GM19025 (cell line): Measurements from ENCODE around the gene ZBED4.

Source experiments
- ATAC-seq: cut with Tn5 transposase; IDR thresholded peaks from one replicate; pipeline ENCODE4 v1.9.1; 2021; ENCODE audit warnings: mild to moderate bottlenecking, low read depth, moderate library complexity; ENCODE audit not compliant: unreplicated experiment

Gene ZBED4

DNA sequence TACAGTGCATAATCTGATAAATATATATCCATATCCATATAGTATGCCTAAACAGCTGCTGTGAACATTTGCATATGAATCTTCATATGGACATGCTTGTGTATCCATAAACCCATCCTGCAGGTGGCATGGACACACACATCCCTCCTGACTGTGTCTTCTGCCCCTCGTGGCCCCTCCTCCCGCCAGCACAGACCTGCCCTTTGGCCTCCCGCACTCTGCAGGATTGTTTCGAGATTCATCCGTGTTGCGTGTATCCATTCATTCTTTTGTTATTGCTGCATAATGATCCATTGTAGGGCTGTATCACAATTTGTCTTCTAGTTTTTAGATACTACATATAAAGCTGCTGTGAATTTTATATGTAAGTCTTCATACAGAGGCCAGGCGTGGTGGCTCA is 24.0 kb downstream of the ZBED4 start:
- ATAC-seq: no peak

- no peak for ATAC-seq
Observed at GRCh38 chr22:49878206-49878605, 24.6 kb downstream of the ZBED4 start.

DNA sequence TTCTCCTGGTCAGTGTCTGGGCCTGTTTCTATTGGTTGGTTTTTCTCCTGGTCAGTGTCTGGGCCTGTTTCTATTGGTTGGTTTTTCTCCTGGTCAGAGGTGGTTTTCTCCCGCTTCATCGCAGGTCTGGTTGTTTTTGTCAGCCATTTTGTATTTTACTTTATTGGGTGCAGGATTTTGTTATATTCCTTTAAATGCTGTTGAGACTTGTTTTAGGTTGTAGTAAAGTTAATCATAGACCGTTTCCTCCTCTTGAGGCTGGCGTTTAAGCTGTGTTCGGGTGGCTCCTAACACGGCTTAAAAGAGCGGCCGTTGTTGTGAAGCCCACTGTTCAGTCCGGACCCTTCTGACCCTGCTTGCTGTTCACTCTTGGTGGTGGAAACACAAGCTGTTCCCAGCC is 26.2 kb downstream of the ZBED4 start:
- no peak for ATAC-seq

DNA sequence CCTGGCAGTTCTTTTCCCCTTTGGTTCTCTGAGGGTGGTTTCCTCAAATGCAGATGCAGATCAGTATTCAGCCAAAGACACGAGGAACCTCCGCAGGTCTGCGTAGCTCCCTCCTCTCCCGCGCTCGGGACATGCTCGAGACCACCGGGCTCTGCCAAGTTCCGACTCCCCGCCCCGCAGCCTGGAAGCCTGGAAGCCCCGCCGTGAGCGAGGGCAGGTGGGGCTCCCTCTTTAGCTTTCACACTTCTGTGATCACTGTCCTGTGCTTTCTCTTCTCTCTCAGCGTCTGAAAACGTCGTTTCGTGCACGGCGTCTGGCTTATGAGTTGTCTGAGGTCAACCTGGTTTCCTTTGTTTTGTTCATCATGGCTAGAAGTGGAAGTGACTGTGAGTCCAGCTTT is 26.6 kb downstream of the ZBED4 start:
- no peak for ATAC-seq

DNA sequence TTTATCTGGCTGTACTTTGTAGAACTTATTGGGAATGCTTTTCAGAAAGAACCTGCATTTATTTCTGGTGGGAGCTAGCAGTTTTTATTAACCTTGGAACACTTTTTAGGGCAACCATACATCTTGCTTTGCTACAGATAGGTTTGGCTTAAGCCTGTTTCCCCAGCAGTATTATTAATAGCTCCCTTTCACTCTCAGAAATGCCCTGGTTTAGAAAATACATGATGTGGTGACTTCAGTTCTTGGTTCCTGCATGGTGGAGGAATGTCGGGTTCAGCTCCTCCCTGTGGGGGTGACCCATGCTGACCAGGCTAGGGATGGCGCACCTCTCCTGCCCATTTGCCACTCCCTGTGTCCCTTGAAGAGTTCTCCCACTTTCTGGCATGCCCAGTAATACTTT is 28.2 kb downstream of the ZBED4 start:
- no peak for ATAC-seq

GRCh38 chr22:49882519-49883293 is 29.1 kb downstream of the ZBED4 start:
- ATAC-seq: no peak

DNA sequence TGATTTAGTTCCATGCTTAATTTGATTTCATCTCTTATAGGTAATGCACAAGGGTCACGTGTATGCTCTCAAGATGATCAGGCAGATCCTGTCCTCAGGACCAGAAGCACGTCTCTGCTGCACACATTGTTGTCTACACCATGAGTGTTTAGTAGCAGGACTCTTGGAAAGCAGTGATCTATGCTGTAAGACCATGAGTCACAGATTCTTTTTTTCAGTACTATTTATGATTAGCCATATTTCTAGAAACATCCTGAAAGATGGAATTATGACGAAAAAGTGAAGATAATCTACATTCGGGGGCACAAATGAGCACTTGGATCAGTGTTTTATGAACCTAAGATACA is 29.6 kb downstream of the ZBED4 start:
- no peak for ATAC-seq

DNA sequence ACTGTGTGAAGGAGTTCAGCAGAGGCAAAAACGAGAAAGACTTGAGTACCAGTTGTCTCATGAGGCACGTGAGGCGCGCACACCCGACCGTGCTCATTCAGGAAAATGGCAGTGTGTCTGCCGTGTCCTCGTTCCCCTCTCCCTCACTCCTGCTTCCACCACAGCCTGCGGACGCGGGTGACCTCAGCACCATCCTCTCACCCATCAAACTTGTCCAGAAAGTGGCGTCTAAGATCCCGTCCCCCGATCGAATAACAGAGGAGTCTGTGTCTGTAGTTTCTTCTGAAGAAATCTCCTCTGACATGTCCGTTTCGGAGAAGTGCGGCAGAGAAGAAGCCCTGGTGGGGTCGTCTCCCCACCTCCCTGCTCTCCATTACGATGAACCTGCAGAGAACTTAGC is 30.4 kb downstream of the ZBED4 start:
- no peak for ATAC-seq

- ATAC-seq: no peak
Observed at GRCh38 chr22:49884503-49885260, 31.0 kb downstream of the ZBED4 start.

- no peak for ATAC-seq
Observed at GRCh38 chr22:49885281-49885680, 31.6 kb downstream of the ZBED4 start.

DNA sequence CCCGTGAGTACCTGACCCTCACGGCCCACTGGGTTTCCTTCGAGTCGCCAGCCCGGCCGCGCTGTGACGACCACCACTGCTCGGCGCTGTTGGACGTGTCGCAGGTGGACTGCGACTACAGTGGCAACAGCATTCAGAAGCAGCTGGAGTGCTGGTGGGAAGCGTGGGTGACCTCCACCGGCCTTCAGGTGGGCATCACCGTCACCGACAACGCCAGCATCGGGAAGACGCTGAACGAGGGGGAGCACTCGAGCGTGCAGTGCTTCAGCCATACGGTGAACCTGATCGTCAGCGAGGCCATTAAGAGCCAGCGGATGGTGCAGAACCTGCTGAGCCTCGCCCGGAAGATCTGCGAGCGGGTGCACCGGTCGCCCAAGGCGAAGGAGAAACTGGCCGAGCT is 32.2 kb downstream of the ZBED4 start:
- no peak for ATAC-seq

GRCh38 chr22:49886346-49887063 is 32.9 kb downstream of the ZBED4 start:
- ATAC-seq: no peak

DNA sequence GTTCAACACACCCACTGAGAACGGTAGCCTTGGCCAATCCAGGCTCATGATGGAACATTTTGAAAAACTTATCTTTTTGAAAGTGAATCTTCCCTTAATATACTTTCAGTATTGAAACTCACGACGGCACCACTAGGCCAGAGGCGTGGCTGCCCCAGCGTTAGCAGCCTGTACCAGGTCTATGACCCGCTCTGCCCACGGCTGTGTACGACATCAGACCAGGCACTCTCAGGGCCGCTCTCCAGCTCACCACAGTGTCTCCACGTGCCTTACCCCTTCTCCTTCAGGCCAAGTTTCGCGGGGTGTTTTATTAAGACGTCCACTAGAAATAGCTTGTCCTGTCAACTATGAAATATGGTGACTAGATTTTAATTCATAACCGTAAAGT is 33.4 kb downstream of the ZBED4 start:
- ATAC-seq: no peak

- no peak for ATAC-seq
Observed at GRCh38 chr22:49887702-49888101, 34.1 kb downstream of the ZBED4 start.

DNA sequence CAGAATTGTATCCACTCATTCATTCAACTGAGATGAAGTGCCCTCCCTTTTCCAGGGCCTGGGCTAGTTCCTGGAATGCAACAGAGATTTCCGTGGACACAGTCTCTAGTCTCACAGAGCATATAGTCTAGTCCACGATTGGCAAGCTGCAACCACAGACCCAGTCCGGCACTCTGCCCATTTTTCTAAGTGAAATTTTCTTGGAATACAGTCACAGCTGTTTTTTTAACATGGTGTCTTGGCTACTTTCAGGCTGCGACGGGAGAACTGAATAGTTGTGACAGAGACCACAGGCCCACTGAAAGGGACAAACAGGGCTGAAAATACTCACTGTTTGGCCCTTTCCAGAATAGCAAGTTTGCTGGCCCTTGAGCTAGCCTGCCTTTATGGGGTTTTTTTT is 35.4 kb downstream of the ZBED4 start:
- ATAC-seq: no peak

GRCh38 chr22:49892226-49892899 is 38.7 kb downstream of the ZBED4 start:
- ATAC-seq: no peak

- no peak for ATAC-seq
Observed at GRCh38 chr22:49893025-49893424, 39.4 kb downstream of the ZBED4 start.

- ATAC-seq: no peak
Observed at GRCh38 chr22:49894322-49895054, 40.8 kb downstream of the ZBED4 start.

DNA sequence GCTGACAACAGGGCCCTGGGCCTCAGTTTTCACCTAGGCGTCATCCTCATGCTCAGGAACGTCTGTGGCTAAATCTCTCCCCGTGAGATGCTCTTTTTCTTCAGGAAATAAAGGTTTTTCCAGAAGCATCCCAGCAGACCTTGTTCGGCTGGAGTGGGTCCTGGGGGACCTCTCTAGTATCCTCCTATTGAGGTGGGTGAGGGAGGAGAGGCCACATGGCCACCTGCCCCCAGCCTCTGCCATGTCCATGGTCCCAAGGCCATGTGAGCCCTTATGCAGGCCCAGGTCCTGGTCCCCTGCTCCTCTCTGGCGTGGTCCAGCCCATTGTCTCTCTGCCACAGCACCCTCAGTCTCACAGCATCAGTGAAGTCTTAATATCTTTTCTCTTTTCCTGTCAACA is 42.6 kb downstream of the ZBED4 start:
- ATAC-seq: no peak

DNA sequence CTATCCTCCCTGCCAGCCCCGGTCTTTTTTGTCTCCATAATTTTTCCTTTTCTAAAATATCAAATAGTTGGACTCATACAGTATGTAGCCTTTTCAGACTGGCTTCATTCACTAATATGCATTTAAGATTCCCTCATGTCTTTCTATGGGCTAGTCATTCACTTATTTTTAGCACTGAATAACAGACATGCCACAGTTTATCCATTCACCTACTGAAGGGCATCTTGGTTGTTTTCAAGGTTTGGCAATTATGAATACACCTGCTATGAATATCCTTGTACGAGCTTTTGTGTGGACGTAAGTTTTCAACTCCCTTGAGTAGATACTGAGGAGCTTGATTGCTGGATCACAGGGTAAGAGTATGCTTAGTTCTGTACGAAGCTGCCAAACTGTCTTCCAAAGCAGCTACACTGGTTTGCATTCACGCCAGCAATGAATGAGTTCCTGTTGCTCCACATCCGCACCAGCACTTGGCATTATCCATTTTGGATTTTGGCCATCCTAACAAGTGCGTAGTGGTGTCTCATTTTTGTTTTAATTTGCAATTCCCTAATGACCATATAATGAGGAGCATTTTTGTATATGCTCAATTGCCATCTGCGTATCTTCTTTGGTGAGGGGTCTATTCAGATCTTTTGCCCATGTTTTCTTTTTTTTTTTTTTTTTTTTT is 43.5 kb downstream of the ZBED4 start:
- ATAC-seq: no peak
